Measurements from ENCODE around the gene ZMAT5. TPM values are rescaled to one million over a fixed set of nuclear protein-coding genes. Genes with fewer than 3 reads are reported as not detected.
A peak's percentile ranks its signal among the peaks of the same experiment; 100 is the strongest.

The ZMAT5 gene
- polyA plus RNA-seq, 6 donors from 2014 or later = 37.6 to 57.8 (median 47.0) TPM

- no peak for ATAC-seq (ENCODE audit: low read depth in 2 of 2)
- no peak for DNase-seq
- peaks cover 0 to 2% (median 0%) of the 10 kb centered on the region in 7 donors for H3K9me3 Mint-ChIP-seq
- H3K36me3 Mint-ChIP-seq = no peaks in the 10 kb centered on the region
- H3K27me3 Mint-ChIP-seq = peaks cover 0 to 5% (median 0%) of the 10 kb centered on the region in 3 donors
- H3K27ac Mint-ChIP-seq = peak overlapping the region in 2 of 6 donors; percentile 26 to 29
- no peak overlapping the region for H3K4me3 Mint-ChIP-seq
- H3K4me1 Mint-ChIP-seq = peaks cover 5 to 6% (median 5%) of the 10 kb centered on the region in 3 donors
Measured at GRCh38 chr22:29780748-29781676, 14.2 kb upstream of the ZMAT5 start.

DNA sequence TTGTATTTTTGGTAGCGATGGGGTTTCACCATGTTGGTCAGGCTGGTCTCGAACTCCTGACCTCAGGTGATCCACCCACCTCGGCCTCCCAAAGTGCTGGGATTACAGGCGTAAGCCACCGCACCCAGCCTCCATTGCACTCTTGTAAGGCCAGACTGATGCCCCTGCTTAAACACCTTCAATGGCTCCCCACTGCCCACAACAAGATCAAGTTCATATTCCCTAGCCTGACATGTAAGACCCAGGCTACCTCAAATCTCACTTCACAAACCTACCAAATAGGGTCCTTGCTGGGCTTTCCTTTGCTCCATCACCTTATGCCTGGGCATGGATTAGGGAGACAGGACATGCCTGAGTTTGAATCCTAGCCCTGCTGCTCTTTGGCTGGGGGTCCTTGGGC is 13.4 kb upstream of the ZMAT5 start:
- ATAC-seq (ENCODE audit: low read depth in 2 of 2) (no peak), DNase-seq (no peak)
- Mint-ChIP-seq H3K27ac (no peak overlapping the region), H3K27me3 (peaks cover 0 to 5% (median 0%) of the 10 kb centered on the region in 3 donors), H3K4me3 (no peak overlapping the region), H3K9me3 (peaks cover 0 to 2% (median 0%) of the 10 kb centered on the region in 7 donors), H3K4me1 (peaks cover 5 to 6% (median 5%) of the 10 kb centered on the region in 3 donors), H3K36me3 (no peaks in the 10 kb centered on the region)

- DNase-seq = no peak
- Mint-ChIP-seq H3K36me3 (no peaks in the 10 kb centered on the region), H3K4me3 (no peak overlapping the region), H3K9me3 (no peaks in the 10 kb centered on the region), H3K27me3 (no peaks in the 10 kb centered on the region), H3K4me1 (peaks cover 6 to 8% (median 8%) of the 10 kb centered on the region in 3 donors), H3K27ac (no peak overlapping the region)
- ATAC-seq (ENCODE audit: low read depth in 2 of 2) = no peak
Measured at GRCh38 chr22:29773233-29773632, 6.4 kb upstream of the ZMAT5 start.

GRCh38 chr22:29772170-29772641 is 5.4 kb upstream of the ZMAT5 start:
- peak overlapping the region in 1 of 8 donors; percentile 8 for H3K4me3 Mint-ChIP-seq
- no peaks in the 10 kb centered on the region for H3K36me3 Mint-ChIP-seq
- H3K27ac Mint-ChIP-seq = no peak overlapping the region
- H3K4me1 Mint-ChIP-seq = peaks cover 16 to 18% (median 18%) of the 10 kb centered on the region in 3 donors
- H3K27me3 Mint-ChIP-seq = no peaks in the 10 kb centered on the region
- H3K9me3 Mint-ChIP-seq = no peaks in the 10 kb centered on the region
- no peak for DNase-seq
- no peak for ATAC-seq (ENCODE audit: low read depth in 2 of 2)

DNA sequence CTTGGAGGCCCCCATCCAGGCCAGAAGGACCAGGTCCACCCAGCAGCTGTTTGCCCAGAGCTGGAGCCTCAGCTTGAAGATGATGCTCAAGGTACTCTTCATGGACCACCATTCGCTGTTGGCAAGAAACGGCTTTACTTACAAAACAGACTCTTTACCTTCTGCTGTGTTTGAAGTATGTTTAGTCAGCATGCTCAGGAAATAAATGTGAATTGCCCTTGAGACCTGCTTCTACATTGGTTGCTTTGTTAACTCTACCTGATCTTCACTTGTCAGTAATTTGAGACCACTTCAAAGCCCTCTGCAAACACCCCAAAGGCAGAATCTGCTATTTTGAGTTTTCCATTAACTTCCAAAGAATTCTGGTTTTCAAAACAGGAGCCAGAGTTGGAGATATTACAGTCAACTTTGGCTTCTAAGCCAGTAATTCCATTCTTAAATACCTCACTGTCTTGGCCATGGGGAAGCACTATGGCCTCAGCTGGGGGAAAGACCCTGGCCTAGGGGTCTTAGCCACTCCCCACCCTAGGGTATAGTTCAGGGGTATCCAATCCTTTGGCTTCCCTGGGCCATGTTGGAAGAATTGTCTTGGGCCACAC is 3.0 kb upstream of the ZMAT5 start:
- Mint-ChIP-seq H3K27me3 (no peaks in the 10 kb centered on the region), H3K9me3 (no peaks in the 10 kb centered on the region), H3K4me3 (peak overlapping the region in 2 of 8 donors; percentile 28 to 96), H3K27ac (no peak overlapping the region), H3K4me1 (peaks cover 30 to 39% (median 37%) of the 10 kb centered on the region in 3 donors), H3K36me3 (no peaks in the 10 kb centered on the region)
- DNase-seq (no peak), ATAC-seq (ENCODE audit: low read depth in 2 of 2) (no peak)

DNA sequence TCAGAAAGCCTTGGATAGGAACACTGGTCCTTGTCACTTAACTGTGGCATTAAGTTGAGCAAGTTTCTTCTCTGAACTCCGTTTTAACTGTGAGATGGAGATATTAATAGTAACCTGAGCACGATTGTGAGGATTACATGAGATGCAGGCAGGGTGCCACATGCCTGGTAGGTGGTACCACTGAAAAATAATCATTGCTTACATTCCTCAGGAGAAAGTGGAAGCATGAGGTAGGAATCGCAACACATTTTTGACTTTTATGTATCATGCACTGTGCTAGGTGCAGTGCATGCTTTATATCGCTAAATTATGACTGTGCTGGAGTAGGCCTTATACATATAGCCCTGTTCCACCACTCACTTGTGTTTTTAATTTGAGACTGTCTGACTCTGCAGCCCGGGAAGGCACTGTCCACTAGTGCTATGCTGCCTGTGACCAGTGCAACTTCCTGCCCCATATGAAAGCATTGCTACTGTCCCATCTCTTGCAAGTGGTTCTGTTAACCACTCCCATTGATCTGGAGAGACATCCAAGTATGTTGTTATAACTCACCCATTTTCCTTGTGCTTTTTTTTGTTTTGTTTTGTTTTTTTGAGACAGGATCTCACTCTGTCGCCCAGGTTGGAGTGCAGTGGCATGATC is 1.4 kb upstream of the ZMAT5 start:
- H3K27me3 Mint-ChIP-seq = no peaks in the 10 kb centered on the region
- H3K9me3 Mint-ChIP-seq = no peaks in the 10 kb centered on the region
- ATAC-seq (ENCODE audit: low read depth in 2 of 2) (no peak), DNase-seq (no peak)
- H3K36me3 Mint-ChIP-seq = no peaks in the 10 kb centered on the region
- H3K27ac Mint-ChIP-seq = peak overlapping the region in 2 of 6 donors; percentile 19 to 93
- H3K4me3 Mint-ChIP-seq = peak overlapping the region; percentile 95 to 100 (median 99)
- peaks cover 32 to 39% (median 37%) of the 10 kb centered on the region in 3 donors for H3K4me1 Mint-ChIP-seq

GRCh38 chr22:29767171-29768051 is 604 bp upstream of the ZMAT5 start, which contains the start of gene UQCR10:
Gene UQCR10 (plus strand): TSS chr22:29767369. CDS start chr22:29767399, 30 bp downstream.
- Mint-ChIP-seq H3K9me3 (no peaks in the 10 kb centered on the region), H3K4me3 (peak within 1 kb of the TSS; percentile 95 to 100 (median 99)), H3K27me3 (no peaks in the 10 kb centered on the region), H3K36me3 (no peaks in the 10 kb centered on the region), H3K4me1 (peaks cover 32 to 39% (median 37%) of the 10 kb centered on the region in 3 donors), H3K27ac (peak within 1 kb of the TSS; percentile 83 to 99 (median 95))
- ATAC-seq (ENCODE audit: low read depth in 2 of 2) (peak; percentile 80 to 81), DNase-seq (peak; percentile 90)

GRCh38 chr22:29765905-29766631 is 739 bp downstream of the ZMAT5 start:
- peak; percentile 19 to 33 for ATAC-seq (ENCODE audit: low read depth in 2 of 2)
- DNase-seq = peak; percentile 17

DNA sequence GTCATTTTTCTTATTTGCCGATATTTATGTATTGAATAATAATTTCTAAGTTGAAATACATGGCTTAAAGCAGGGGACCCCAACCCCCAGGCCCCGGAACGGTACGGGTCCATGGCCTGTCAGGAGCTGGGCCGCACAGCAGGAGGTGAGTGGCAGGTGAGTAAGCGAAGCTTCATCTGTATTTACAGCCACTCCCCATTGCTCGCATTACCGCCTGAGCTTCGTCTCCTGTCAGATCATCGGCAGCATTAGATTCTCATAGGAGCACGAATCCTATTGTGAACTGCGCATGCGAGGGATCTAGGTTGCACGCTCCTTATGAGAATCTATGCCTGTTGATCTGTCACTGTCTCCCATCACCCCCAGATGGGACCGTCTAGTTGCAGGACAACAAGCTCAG is 4.5 kb downstream of the ZMAT5 start:
- peaks cover 17 to 22% (median 19%) of the 10 kb centered on the region in 3 donors for H3K4me1 Mint-ChIP-seq
- no peak overlapping the region for H3K4me3 Mint-ChIP-seq
- no peaks in the 10 kb centered on the region for H3K9me3 Mint-ChIP-seq
- no peaks in the 10 kb centered on the region for H3K36me3 Mint-ChIP-seq
- ATAC-seq (ENCODE audit: low read depth in 2 of 2) (no peak), DNase-seq (no peak)
- H3K27ac Mint-ChIP-seq = no peak overlapping the region
- H3K27me3 Mint-ChIP-seq = no peaks in the 10 kb centered on the region

More at GRCh38 chr22:29765905-29766631, 739 bp downstream of the ZMAT5 start:
- Mint-ChIP-seq H3K4me3 (peak overlapping the region; percentile 95 to 100 (median 99)), H3K27me3 (no peaks in the 10 kb centered on the region), H3K36me3 (no peaks in the 10 kb centered on the region), H3K9me3 (no peaks in the 10 kb centered on the region), H3K4me1 (peaks cover 32 to 39% (median 37%) of the 10 kb centered on the region in 3 donors), H3K27ac (peak overlapping the region in 5 of 6 donors; percentile 90 to 99 (median 97))

- no peak for DNase-seq
- peaks cover 6 to 13% (median 10%) of the 10 kb centered on the region in 3 donors for H3K4me1 Mint-ChIP-seq
- no peak for ATAC-seq (ENCODE audit: low read depth in 2 of 2)
- peak overlapping the region in 1 of 6 donors; percentile 20 for H3K27ac Mint-ChIP-seq
- H3K9me3 Mint-ChIP-seq = no peaks in the 10 kb centered on the region
- no peaks in the 10 kb centered on the region for H3K27me3 Mint-ChIP-seq
- H3K4me3 Mint-ChIP-seq = peak overlapping the region in 1 of 8 donors; percentile 5
- no peaks in the 10 kb centered on the region for H3K36me3 Mint-ChIP-seq
Measured at GRCh38 chr22:29758959-29759358, 7.8 kb downstream of the ZMAT5 start.

DNA sequence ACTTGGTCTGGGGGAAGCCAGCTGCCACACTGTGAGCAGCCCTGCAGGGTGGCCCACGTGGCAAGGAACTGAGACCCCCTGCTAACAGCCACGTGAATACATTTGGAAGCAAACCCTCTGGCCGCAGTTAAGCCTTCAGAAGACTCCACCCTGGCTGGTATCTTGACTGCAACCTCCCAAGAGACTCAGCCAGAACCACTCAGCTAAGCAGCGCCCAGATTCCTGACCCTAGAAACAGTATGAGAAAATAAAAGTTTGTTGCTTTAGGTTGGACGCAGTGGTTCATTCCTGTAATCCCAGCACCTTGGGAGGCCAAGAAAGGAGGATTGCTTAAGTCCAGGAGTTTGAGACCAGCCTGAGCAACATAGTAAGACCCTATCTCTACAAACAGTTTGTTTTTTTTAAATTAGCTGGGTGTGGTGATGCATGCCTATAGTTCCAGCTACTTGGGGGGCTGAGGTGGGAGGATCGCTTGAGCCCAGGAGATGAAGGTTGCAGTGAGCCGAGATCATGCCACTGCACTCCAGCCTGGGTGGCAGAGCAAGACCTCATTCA is 8.7 kb downstream of the ZMAT5 start:
- Mint-ChIP-seq H3K36me3 (no peaks in the 10 kb centered on the region), H3K27ac (no peak overlapping the region)

DNA sequence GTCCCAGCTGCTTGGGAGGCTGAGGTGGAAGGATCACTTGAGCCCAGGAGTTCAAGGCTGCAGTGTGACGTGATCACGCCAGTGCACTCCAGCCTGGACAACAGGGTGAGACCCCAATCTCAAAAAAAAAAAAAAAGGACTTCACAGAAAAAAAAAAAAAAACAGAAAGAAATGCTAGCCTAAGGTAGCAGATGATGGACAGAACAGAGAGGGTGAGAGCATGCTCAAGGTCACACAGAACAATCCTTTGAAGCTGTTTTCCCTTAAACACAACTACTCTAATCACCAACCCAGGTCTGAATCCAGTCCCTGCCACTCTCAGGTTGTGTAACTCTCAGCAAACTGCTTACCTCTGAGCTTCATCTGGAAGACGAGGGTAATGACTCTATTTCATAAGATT is 9.7 kb downstream of the ZMAT5 start:
- Mint-ChIP-seq H3K36me3 (no peaks in the 10 kb centered on the region), H3K27ac (no peak overlapping the region), H3K4me1 (peaks cover 6 to 17% (median 10%) of the 10 kb centered on the region in 3 donors), H3K9me3 (no peaks in the 10 kb centered on the region), H3K4me3 (no peak overlapping the region), H3K27me3 (no peaks in the 10 kb centered on the region)
- ATAC-seq (ENCODE audit: low read depth in 2 of 2) (no peak), DNase-seq (no peak)

More for the DNA sequence above, 8.7 kb downstream of the ZMAT5 start:
- H3K9me3 Mint-ChIP-seq = no peaks in the 10 kb centered on the region
- no peak overlapping the region for H3K4me3 Mint-ChIP-seq
- peaks cover 6 to 13% (median 10%) of the 10 kb centered on the region in 3 donors for H3K4me1 Mint-ChIP-seq
- ATAC-seq (ENCODE audit: low read depth in 2 of 2) (no peak), DNase-seq (no peak)
- no peaks in the 10 kb centered on the region for H3K27me3 Mint-ChIP-seq

Data from naive B cell (primary cell).